Liver (tissue), 9 donors: ENCODE results near the gene BRF1. TPM values are rescaled to one million over a fixed set of nuclear protein-coding genes. Genes with fewer than 3 reads are reported as not detected.

Experiments used
- DNase-seq: peaks from one replicate; pipeline ENCODE4 v3.0.0-alpha.2; 2017; ENCODE audit warnings: low spot score
- H3K27ac ChIP-seq, 2 donors: one replicate each; pipeline ENCODE4 v1.7.0; 2013; ENCODE audit warnings: inconsistent platforms in 2 of 2, low read length in 2 of 2, control low read depth in 1 of 2, low read depth in 1 of 2, mild to moderate bottlenecking in 1 of 2
- H3K27me3 ChIP-seq, 4 donors: one replicate each; pipeline versions ENCODE4 v1.6.1 to v1.7.0; 2013; ENCODE audit warnings: low read length in 3 of 4, inconsistent platforms in 1 of 4, mild to moderate bottlenecking in 1 of 4, moderate library complexity in 1 of 4; ENCODE audit not compliant: control insufficient read depth in 4 of 4, insufficient read depth in 4 of 4
- H3K36me3 ChIP-seq, 4 donors: one replicate each; pipeline versions ENCODE4 v1.6.1 to v1.7.0; 2013; ENCODE audit warnings: low read length in 3 of 4, mild to moderate bottlenecking in 3 of 4, low read depth in 1 of 4, moderate library complexity in 1 of 4; ENCODE audit not compliant: control insufficient read depth in 4 of 4, insufficient read depth in 3 of 4
- H3K4me1 ChIP-seq, 4 donors: one replicate each; pipeline versions ENCODE4 v1.6.1 to v1.7.0; 2013; ENCODE audit warnings: low read length in 3 of 4, mild to moderate bottlenecking in 3 of 4, moderate library complexity in 1 of 4; ENCODE audit not compliant: control insufficient read depth in 4 of 4, insufficient read depth in 4 of 4
- H3K4me3 ChIP-seq, 3 donors: one replicate each; pipeline versions ENCODE4 v1.6.1 to v1.7.0; 2013; ENCODE audit warnings: low read length in 3 of 3, control low read depth in 1 of 3, low read depth in 1 of 3, mild to moderate bottlenecking in 1 of 3
- H3K9ac ChIP-seq, 2 donors: one replicate each; pipeline ENCODE4 v1.7.0; 2013; ENCODE audit warnings: low read length in 2 of 2, mild to moderate bottlenecking in 2 of 2, moderate library complexity in 2 of 2, control low read depth in 1 of 2, low read depth in 1 of 2
- H3K9me3 ChIP-seq, 4 donors: one replicate each; pipeline versions ENCODE4 v1.6.1 to v1.7.0; 2013; ENCODE audit warnings: low read length in 3 of 4; ENCODE audit not compliant: control insufficient read depth in 4 of 4
- EGR1 ChIP-seq, 2 donors: IDR thresholded peaks; 2 replicates each; pipeline ENCODE4 v1.6.1; 2016 to 2018; ENCODE audit warnings: antibody characterized with exemption in 2 of 2, low read depth in 2 of 2
- FOXA1 ChIP-seq: IDR thresholded peaks from 2 replicates; pipeline ENCODE4 v1.6.1; 2016; ENCODE audit warnings: antibody characterized with exemption
- FOXA2 ChIP-seq: IDR thresholded peaks from 2 replicates; pipeline ENCODE4 v1.6.1; 2016; ENCODE audit warnings: antibody characterized with exemption
- HNF4A ChIP-seq, 2 donors: conservative IDR thresholded peaks; 2 replicates each; pipeline ENCODE4 v1.6.1; 2016; ENCODE audit warnings: antibody characterized with exemption in 2 of 2, mild to moderate bottlenecking in 2 of 2
- HNF4G ChIP-seq: IDR thresholded peaks from 2 replicates; pipeline ENCODE4 v1.6.1; 2016; ENCODE audit warnings: antibody characterized with exemption
- JUND ChIP-seq, 2 donors: IDR thresholded peaks; 2 replicates each; pipeline ENCODE4 v1.6.1; 2016; ENCODE audit warnings: antibody characterized with exemption in 2 of 2
- RAD21 ChIP-seq, 2 donors: IDR thresholded peaks; 2 replicates each; pipeline ENCODE4 v1.6.1; 2016; ENCODE audit warnings: antibody characterized with exemption in 2 of 2, mild to moderate bottlenecking in 2 of 2
- RXRA ChIP-seq, 2 donors: IDR thresholded peaks; 2 replicates each; pipeline ENCODE4 v1.6.1; 2017 to 2018; ENCODE audit warnings: antibody characterized with exemption in 2 of 2, mild to moderate bottlenecking in 1 of 2
- SP1 ChIP-seq: IDR thresholded peaks from 2 replicates; pipeline ENCODE4 v1.6.1; 2018; ENCODE audit warnings: antibody characterized with exemption, mild to moderate bottlenecking
- TAF1 ChIP-seq: conservative IDR thresholded peaks from 2 replicates; pipeline ENCODE4 v1.6.1; 2016; ENCODE audit warnings: antibody characterized with exemption, mild to moderate bottlenecking
- YY1 ChIP-seq: IDR thresholded peaks from 2 replicates; pipeline ENCODE4 v1.6.1; 2016; ENCODE audit warnings: antibody characterized with exemption, mild to moderate bottlenecking
- WGBS: extraction: QIAGEN DNeasy Blood & Tissue Kit; methylation state at CpG from one replicate; pipeline ENCODE4 v1.1.7; 2013; 5-methylcytosine and 5-hydroxymethylcytosine counted together
- polyA plus RNA-seq, 2 donors: library from polyadenylated mRNA; stranded (reverse) in 1 of 2; unstranded in 1 of 2; fragments of 200-250 nt in 1 of 2; fragments of >200 nt in 1 of 2; fragmentation: Nextera tagmentation in 1 of 2; extraction: Ambion mirVana in 1 of 2; gene quantifications; one replicate each; pipeline versions ENCODE4 v1.2.1 to v1.2.3, GENCODE V29; 2013 to 2015
- total RNA-seq, 2 donors: library from RNA; depleted of rRNA; stranded (reverse); fragments of >200 nt; gene quantifications; one replicate each; pipeline ENCODE4 v1.2.3, GENCODE V29; 2014
- TF ChIP-seq, protein P1 (sequence below): IDR thresholded peaks from 2 replicates; pipeline ENCODE4 v1.6.1; 2016; ENCODE audit warnings: antibody characterized with exemption
- TF ChIP-seq, protein P2 (sequence below): IDR thresholded peaks from 2 replicates; pipeline ENCODE4 v1.6.1; 2016; ENCODE audit warnings: antibody characterized with exemption
- TF ChIP-seq, protein P3 (sequence below): fragments of 150-350 bp; IDR thresholded peaks from 2 replicates; pipeline ENCODE4 v1.5.1; 2017; ENCODE audit warnings: improper control_type of control experiment, low read depth, low read length; ENCODE audit not compliant: missing input control
- TF ChIP-seq, protein P4 (sequence below): IDR thresholded peaks from 2 replicates; pipeline ENCODE4 v1.6.1; 2016; ENCODE audit warnings: antibody characterized with exemption, mild to moderate bottlenecking
- TF ChIP-seq, protein P5 (sequence below): IDR thresholded peaks from 2 replicates; pipeline ENCODE4 v1.6.1; 2016; ENCODE audit warnings: antibody characterized with exemption
- donor health status: healthy.
- donor health status: healthy.
- donor health status: healthy.
- donor health status: healthy.
- donor health status: healthy.

The BRF1 gene
- total and polyA plus RNA-seq, 4 donors, result 4.6 to 24.1 (median 10.6) TPM

DNA sequence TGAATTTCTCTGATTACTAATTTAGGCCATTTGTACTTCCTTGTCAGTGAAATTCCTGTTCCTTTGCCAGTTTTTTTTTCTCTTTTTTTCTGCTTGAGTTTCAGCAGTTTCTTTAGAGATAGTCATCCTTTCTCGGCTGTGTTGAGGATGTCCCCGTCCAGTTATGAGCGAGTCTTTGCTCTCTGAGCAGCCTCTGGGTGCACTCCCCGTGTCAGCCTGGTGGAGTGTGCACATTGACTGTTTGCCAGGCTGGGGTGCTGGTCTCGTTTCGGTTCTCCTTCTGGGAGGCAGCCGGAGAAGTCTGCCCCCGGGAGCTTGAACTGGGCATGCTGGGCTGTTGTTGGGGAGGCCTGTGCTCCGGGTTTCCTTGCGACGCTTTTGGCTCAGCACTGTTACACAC lies 16.7 kb upstream of the BRF1 start:
- H3K4me1 ChIP-seq, result peaks cover 11 to 15% (median 12%) of the 10 kb centered on the region in 4 donors
- TF ChIP-seq FOXA1, result no peak
- TF ChIP-seq JUND (IDR thresholded peaks at IDR 0.05), result no peak
- TF ChIP-seq, protein P1, sequence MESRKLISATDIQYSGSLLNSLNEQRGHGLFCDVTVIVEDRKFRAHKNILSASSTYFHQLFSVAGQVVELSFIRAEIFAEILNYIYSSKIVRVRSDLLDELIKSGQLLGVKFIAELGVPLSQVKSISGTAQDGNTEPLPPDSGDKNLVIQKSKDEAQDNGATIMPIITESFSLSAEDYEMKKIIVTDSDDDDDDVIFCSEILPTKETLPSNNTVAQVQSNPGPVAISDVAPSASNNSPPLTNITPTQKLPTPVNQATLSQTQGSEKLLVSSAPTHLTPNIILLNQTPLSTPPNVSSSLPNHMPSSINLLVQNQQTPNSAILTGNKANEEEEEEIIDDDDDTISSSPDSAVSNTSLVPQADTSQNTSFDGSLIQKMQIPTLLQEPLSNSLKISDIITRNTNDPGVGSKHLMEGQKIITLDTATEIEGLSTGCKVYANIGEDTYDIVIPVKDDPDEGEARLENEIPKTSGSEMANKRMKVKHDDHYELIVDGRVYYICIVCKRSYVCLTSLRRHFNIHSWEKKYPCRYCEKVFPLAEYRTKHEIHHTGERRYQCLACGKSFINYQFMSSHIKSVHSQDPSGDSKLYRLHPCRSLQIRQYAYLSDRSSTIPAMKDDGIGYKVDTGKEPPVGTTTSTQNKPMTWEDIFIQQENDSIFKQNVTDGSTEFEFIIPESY, result no peak
- no peak for TF ChIP-seq EGR1 (IDR thresholded peaks at IDR 0.05; ENCODE audit: low read depth in 2 of 2)
- TF ChIP-seq TAF1, result no peak
- TF ChIP-seq SP1, result no peak
- TF ChIP-seq, protein P2, sequence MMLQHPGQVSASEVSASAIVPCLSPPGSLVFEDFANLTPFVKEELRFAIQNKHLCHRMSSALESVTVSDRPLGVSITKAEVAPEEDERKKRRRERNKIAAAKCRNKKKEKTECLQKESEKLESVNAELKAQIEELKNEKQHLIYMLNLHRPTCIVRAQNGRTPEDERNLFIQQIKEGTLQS, result no peak
- TF ChIP-seq HNF4G, result no peak
- H3K4me3 ChIP-seq, result no peak overlapping the region
- WGBS, result 63% methylated on average over 11 of the region's 11 CpGs
- no peak overlapping the region for H3K27ac ChIP-seq
- DNase-seq, result no peak
- no peaks in the 10 kb centered on the region for H3K9me3 ChIP-seq
- H3K36me3 ChIP-seq, result peaks cover 0 to 3% (median 0%) of the 10 kb centered on the region in 4 donors
- no peaks in the 10 kb centered on the region for H3K27me3 ChIP-seq
- H3K9ac ChIP-seq, result no peak overlapping the region

DNA sequence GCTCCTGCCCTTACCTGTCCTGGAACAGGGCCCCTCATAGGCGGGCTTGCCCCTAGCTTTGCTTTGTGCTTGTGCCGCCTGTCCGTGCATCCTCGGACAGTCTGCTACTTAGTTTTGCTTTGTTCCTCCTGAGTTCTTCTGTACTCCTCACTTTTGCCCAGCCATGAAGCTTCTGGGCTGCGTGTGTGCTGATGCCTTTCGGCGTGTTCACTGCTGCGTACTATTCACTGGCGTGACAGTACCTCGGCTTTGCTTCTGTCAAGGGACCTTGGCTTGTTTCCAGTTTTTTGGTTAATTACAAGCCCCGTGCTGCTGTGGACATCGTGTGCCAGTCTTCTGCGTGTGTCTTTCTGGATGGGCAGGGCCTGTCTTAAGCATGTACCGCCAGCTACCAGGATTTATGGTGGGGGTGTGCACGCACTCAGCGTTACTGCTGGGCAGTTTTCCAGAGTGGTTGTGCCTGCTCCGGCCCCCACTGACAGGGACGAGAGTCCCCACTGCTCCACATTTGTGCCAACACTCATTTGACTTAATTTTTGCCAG lies 16.2 kb upstream of the BRF1 start:
- H3K27ac ChIP-seq, result peak overlapping the region in 1 of 2 donors; percentile 4
- DNase-seq, result no peak
- TF ChIP-seq YY1 (no peak), RAD21 (IDR thresholded peaks at IDR 0.05) (no peak), EGR1 (IDR thresholded peaks at IDR 0.05; ENCODE audit: low read depth in 2 of 2) (no peak), RXRA (IDR thresholded peaks at IDR 0.05) (no peak), FOXA2 (no peak), HNF4A (conservative IDR thresholded peaks at IDR 0.05) (no peak), TAF1 (no peak), FOXA1 (no peak)
- TF ChIP-seq, protein P3, sequence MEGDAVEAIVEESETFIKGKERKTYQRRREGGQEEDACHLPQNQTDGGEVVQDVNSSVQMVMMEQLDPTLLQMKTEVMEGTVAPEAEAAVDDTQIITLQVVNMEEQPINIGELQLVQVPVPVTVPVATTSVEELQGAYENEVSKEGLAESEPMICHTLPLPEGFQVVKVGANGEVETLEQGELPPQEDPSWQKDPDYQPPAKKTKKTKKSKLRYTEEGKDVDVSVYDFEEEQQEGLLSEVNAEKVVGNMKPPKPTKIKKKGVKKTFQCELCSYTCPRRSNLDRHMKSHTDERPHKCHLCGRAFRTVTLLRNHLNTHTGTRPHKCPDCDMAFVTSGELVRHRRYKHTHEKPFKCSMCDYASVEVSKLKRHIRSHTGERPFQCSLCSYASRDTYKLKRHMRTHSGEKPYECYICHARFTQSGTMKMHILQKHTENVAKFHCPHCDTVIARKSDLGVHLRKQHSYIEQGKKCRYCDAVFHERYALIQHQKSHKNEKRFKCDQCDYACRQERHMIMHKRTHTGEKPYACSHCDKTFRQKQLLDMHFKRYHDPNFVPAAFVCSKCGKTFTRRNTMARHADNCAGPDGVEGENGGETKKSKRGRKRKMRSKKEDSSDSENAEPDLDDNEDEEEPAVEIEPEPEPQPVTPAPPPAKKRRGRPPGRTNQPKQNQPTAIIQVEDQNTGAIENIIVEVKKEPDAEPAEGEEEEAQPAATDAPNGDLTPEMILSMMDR, result no peak
- TF ChIP-seq, protein P2, result no peak
- TF ChIP-seq, protein P4, sequence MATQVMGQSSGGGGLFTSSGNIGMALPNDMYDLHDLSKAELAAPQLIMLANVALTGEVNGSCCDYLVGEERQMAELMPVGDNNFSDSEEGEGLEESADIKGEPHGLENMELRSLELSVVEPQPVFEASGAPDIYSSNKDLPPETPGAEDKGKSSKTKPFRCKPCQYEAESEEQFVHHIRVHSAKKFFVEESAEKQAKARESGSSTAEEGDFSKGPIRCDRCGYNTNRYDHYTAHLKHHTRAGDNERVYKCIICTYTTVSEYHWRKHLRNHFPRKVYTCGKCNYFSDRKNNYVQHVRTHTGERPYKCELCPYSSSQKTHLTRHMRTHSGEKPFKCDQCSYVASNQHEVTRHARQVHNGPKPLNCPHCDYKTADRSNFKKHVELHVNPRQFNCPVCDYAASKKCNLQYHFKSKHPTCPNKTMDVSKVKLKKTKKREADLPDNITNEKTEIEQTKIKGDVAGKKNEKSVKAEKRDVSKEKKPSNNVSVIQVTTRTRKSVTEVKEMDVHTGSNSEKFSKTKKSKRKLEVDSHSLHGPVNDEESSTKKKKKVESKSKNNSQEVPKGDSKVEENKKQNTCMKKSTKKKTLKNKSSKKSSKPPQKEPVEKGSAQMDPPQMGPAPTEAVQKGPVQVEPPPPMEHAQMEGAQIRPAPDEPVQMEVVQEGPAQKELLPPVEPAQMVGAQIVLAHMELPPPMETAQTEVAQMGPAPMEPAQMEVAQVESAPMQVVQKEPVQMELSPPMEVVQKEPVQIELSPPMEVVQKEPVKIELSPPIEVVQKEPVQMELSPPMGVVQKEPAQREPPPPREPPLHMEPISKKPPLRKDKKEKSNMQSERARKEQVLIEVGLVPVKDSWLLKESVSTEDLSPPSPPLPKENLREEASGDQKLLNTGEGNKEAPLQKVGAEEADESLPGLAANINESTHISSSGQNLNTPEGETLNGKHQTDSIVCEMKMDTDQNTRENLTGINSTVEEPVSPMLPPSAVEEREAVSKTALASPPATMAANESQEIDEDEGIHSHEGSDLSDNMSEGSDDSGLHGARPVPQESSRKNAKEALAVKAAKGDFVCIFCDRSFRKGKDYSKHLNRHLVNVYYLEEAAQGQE, result no peak
- TF ChIP-seq, protein P5, sequence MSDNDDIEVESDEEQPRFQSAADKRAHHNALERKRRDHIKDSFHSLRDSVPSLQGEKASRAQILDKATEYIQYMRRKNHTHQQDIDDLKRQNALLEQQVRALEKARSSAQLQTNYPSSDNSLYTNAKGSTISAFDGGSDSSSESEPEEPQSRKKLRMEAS, result no peak
- no peak overlapping the region for H3K9ac ChIP-seq
- H3K27me3 ChIP-seq, result no peaks in the 10 kb centered on the region
- no peak overlapping the region for H3K4me3 ChIP-seq
- H3K4me1 ChIP-seq, result peaks cover 11 to 15% (median 12%) of the 10 kb centered on the region in 4 donors
- peaks cover 0 to 3% (median 0%) of the 10 kb centered on the region in 4 donors for H3K36me3 ChIP-seq
- 76% methylated on average over 18 of the region's 18 CpGs for WGBS
- H3K9me3 ChIP-seq, result no peaks in the 10 kb centered on the region
